HTR-8/SVneo (cell line): ENCODE results near the gene PTPRK.

Source experiments
- DNase-seq: peaks from one replicate; pipeline ENCODE4 v3.0.0; 2011; ENCODE audit warnings: low spot score, mixed read lengths; ENCODE audit not compliant: insufficient read length
- FAIRE-seq: peaks from 2 replicates; lab custom pipeline; 2011; peaks lifted over from hg19 to GRCh38; lab: Jason Lieb, UNC

The PTPRK gene

DNA sequence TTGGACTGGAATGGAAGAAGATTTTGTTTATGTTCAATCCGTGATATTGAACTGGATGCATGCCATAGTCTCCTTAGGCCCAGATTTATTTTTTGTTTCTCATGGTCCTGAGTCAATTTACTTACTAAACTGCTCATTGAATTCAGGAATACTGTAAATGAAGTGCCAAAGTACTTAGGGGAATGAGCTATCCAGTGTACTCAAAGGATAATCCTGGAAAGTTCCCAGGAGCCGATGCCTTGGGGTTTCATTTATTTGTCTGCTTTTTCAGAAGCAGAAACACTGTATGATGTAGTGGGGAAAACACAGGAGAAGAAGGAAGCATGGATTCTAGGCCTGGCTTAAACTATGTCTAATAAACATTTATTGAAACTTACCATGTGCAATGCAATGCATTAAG, 563.4 kb downstream of the PTPRK start:
- DNase-seq, result no peak
- FAIRE-seq, result no peak

DNA sequence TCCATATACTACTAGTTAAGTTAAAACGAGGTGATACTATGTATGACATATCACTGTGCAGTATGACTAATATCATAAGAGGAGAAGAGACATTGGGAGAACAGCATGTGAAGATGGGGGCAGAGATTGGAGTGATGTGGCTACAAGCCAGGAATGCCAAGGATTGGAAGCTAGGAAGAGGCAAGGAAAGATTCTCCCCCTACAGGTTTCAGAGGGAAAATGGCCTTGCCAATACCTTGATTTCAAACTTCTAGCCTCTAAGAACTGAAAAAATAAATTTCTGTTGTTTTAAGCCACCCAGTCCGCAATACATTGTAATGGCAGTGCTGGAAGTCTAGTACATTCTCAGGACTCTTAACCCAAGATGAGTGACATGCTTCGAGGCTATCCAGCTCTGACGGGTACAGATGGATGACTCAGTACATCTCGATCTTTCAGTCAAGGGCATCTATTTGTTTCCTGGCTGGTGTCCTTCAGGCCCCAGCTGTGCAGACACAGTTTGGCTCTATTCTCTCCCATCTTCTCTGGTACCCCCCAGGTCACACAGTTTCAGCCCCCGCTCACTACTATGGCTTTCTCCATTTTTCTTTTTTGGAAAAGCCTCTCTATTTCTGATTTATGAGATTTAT, 564.0 kb downstream of the PTPRK start:
- no peak for DNase-seq
- FAIRE-seq, result no peak

DNA sequence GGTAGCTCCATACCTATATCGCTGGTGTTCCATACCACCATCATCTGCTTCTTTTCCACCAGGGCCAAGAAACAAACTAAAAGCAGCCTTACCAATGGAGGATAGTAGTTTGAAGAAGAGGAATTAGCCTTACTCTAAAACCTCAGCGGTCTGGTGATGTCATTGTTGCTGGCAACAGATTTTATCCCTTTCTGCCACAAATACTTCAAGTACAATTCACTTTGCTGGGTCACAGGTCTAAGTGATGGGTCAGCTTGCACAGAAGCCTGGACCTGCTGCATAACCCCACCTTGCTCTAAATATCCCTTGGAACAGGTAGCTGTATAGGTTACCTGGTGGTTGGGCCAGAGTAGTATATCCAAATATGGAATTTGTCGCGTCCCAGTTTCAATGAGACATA, 566.3 kb downstream of the PTPRK start:
- DNase-seq, result no peak

DNA sequence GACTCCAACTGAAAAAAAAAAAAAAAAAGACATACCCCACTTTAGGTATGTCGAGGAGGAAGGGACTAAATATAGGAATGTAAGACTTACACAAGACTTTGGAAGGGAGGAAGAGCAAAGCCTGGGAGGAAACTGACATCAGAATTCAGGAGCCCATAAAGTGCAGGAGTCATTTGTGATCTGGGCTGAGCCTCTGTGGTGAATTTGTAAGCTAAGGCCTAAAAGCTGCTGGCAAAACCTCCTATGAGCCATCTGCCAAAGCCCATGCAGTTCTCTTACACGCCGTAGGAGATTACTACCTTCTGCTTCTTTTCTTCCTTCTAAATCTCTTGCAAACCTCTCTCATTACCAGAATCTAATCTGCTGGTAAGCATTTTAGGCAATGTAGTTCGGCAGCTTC, 567.6 kb downstream of the PTPRK start:
- DNase-seq (no peak), FAIRE-seq (no peak)

More for the DNA sequence above, 566.3 kb downstream of the PTPRK start:
- FAIRE-seq, result no peak

DNA sequence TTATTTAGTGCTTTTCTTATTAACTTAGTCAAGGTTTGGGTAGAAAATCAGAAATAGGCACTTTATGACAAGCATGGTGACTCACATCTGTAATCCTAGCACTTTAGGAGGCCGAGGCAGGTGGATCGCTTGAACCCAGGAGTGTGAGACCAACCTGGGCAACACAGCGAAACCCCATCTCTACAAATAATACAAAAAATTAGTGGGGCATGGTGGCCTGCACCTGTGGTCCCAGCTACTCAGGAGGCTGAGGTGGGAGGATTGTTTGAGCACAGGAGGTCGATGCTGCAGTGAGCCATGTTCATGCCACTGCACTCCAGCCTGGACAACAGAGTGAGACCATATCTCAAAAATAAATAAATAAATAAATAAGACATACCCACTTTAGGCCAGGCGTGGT, 568.2 kb downstream of the PTPRK start:
- DNase-seq, result no peak

DNA sequence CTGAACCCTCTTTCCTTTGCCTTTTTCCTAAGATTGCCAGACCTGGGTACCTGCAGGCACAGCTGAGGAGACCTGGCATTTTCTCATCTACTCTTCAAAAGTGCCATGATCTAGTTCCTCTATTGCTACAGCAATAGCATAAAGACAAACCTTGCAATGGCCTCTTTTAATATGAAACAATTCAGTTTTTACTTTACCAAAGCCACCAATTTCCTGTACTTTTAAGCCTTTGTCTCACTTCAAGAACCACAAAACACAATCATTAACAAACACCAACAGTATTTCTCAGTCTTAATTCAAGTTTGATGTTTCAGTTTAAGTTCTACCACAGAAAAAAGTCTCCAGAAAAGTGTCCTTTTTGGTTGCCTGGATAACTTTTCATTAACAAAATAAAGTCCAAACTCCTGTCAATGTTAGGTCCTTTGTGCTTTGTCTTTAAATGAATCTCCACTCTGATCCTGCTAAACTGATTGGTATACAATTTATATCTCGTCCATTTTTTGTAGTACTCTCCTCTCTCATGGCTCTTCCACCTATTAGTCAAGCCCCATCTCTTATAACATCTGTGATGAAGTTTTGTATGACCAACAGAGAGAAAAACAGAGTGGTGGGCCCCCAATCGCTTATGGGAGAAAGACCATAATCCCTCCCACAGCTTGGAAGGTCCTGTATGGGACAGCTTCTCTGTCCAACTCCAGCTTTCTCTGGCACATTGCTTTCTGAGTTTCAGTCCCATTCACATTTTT, 569.1 kb downstream of the PTPRK start:
- FAIRE-seq, result no peak

More for the DNA sequence above, 568.2 kb downstream of the PTPRK start:
- FAIRE-seq, result no peak

DNA sequence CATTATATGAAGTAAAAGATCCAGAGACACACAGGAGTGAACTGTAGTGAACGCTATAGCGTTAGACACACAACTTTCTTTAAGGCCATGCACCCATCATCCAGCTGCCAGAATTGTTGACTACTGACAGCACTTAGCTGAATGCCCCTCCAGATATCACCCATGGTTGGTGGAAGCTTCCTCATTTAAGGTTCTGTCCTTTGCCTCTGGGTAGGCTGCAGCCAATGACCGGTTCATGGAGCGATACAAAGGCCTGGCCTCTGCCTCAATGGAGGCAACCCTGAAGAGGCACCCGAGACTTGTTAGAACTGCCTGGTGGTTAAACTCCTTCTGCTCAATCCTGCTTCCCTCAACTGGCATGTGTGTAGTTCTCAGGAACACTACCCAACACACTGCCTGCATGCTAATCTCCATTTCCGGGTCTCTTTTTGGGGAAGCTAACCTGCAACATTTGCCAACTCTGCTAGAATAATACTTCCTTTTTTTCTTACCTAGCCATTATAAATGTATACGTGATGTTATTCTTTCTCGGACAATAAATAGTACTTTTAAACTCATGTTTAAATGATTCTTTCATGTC, 569.7 kb downstream of the PTPRK start:
- FAIRE-seq (no peak), DNase-seq (no peak)

More for the DNA sequence above, 569.1 kb downstream of the PTPRK start:
- no peak for DNase-seq

DNA sequence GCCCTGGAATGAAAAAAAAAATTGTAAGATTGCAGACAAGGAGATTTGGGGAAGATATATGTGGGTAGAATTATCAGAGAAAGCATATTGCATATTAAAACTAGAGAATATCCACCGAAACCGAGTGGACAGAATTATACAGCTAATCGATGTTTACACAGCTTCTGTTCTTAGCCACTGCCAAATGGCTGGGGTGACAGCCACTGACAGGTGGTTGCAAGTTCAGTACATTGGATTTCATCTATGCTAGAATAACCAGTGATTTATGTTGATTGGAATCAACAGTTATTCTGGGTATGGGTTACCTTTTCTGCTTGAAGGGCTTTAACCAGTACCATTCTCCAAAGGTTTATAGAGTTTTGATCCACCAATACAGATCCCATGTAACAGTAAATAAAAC, 571.1 kb downstream of the PTPRK start:
- FAIRE-seq (no peak), DNase-seq (no peak)

DNA sequence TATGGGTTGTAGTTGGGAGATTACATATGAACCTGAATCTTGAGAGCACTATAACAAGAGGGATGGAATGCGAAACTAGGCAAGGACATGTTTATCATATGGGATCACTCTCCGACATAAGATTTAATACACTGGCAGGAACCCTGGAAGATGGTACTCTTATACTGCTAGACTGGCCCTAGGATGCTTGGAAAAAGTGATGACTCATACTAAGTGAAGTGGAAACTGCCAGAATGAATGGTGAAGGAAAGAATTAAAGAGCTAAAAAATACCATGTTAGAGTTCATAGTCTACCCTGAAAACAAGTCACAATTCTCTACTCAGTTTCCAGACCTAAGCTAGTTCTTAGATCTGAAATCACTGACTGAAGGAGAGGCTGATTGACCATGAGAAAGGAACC, 574.0 kb downstream of the PTPRK start:
- FAIRE-seq, result no peak
- no peak for DNase-seq

DNA sequence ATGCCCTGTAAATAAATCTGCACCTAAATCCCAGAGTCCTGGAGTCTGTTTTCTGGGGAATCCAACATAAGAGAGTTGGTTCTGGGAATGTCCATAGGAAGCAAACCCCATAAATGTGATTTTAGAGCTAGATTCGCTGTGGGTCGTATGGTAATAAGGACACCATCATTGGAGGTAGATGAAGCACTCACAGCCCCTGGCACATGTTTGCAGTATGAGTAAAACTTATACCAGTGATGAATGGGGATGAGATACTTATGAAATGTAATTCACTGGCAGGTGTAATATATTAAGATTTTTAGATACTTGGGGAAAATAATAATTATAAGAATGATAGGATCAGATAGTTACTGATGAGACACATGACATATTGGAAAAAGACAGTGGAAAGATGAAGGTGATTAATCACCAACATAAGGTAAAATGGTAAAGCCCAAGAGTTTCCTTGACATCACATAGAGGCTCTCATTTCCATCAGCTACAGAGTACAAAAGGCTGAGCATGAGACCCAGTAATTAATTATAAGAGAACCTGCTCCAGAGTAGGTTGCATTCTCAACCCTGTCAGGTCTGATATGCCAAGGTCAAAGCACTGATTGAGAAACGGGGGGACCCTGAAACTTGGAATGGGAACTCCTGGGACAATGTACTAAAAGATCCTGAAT, 574.8 kb downstream of the PTPRK start:
- DNase-seq (no peak), FAIRE-seq (no peak)

DNA sequence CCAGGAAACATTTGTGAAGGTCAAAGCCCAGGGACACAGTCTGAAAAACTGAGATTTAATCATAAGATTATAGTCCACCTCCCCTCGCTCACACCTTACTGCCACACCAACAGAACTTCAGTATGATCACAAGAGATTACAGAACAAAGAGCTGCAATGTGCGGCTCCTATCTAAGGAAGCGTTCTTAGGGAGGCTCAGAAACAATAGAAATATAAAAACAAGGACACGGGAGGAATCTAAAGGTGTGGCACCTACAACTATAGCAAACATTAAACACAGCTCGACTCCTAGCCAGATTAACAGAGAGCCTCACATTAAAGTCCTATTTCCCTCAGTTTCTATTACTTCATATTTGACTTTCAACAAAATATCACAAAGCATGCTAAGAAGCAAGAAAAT, 579.2 kb downstream of the PTPRK start:
- DNase-seq (no peak), FAIRE-seq (no peak)

DNA sequence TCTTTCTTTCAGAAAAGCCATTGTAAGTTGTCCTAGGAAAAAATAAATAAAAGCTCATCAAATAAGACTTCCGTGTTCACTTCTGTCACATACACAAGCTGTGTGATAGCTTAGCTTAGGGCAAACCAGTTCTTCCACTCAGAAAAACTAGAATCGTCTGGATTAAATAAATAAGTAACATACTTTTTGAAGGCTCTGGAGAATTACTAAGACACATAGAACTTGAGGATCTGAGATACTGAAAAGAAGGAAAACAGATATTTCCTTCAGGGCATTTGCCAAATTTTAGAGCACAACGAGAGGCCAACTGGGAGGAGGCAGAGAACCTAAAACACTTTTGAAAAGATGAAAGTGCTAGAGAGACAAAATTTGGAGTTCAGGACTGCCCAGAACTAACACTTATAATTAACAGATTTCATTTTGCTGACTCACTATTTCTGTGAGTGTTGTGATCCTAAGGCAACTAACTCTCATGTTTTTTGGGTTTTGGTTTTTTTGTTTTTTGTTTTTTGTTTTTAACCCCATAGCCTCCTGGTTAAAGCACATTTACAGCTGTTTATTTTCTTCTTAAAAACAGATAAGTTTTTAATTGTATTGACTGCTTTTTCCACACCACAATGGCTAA, 580.8 kb downstream of the PTPRK start:
- FAIRE-seq, result no peak

DNA sequence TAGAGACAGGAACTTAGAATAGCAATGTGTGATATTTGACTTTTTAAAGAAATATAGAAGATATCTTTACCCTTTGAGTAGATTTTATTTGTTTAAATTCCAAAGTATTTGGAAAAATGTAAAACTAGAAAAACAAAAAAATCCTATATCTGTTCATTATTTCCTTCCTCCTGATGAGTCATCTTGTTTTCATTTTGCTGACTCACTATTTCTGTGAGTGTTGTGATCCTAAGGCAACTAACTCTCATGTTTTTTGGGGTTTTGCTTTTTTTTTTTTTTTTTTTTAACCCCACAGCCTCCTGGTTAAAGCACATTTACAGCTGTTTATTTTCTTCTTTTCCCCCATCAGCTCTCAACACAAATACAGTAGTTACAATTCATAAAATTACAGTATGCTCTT, 581.7 kb downstream of the PTPRK start:
- FAIRE-seq, result no peak
- DNase-seq, result no peak

More for the DNA sequence above, 580.8 kb downstream of the PTPRK start:
- DNase-seq, result no peak

DNA sequence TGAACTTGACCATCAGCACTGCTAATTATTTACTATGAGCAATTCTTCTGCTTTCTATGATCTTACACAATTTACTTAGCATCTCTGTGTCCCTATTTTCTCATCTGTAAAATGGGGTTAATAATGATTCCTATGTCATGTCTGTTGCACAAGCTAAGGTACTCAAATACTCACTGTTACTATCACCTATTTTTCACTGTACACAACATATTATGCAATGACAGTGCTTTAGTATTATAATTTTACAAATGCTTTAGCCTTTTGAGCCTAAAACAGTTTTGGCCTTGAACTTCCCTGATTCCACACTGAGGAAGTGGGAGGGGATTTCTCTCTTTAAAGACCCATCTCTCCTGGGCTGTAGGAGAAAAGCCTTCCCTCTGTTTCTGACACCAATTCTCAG, 582.7 kb downstream of the PTPRK start:
- FAIRE-seq, result no peak
- DNase-seq, result no peak

DNA sequence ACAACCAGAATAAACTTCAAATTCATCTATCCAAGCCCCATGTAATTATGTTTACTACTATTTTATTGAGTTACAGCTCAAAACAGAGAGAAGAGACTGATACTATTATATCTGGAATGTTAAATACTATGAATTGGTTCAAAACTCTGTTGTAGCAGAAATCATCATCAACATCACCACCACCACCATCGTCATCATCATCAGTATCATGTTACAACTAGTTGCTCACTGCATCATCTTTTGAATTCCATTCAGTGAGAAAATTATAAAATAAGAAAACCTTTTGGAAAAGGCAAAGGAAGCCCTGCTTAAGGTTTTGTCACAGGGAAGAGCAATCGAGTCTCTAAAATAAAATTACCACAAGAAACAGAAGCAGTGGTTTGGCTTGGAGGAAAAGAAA, 583.3 kb downstream of the PTPRK start:
- no peak for DNase-seq
- no peak for FAIRE-seq

DNA sequence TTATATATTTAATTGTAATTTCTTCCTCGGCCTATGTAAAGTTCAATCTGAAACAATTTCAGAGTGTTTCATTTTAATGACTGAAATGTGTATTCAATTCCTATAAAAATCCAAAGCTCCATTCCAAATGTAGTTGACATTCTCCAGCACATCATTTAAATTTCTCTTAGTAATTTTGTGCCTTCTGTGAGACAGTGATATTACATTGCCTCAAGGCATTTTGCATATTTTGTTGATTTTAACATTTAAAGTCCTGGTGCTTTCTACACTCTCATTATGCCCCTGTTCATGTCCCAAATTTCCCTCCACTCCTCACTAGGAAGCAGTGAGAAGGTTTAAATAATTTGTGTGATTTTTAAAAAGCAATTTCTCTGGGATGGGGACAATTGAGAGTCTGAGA, 585.4 kb downstream of the PTPRK start:
- FAIRE-seq (no peak), DNase-seq (no peak)

DNA sequence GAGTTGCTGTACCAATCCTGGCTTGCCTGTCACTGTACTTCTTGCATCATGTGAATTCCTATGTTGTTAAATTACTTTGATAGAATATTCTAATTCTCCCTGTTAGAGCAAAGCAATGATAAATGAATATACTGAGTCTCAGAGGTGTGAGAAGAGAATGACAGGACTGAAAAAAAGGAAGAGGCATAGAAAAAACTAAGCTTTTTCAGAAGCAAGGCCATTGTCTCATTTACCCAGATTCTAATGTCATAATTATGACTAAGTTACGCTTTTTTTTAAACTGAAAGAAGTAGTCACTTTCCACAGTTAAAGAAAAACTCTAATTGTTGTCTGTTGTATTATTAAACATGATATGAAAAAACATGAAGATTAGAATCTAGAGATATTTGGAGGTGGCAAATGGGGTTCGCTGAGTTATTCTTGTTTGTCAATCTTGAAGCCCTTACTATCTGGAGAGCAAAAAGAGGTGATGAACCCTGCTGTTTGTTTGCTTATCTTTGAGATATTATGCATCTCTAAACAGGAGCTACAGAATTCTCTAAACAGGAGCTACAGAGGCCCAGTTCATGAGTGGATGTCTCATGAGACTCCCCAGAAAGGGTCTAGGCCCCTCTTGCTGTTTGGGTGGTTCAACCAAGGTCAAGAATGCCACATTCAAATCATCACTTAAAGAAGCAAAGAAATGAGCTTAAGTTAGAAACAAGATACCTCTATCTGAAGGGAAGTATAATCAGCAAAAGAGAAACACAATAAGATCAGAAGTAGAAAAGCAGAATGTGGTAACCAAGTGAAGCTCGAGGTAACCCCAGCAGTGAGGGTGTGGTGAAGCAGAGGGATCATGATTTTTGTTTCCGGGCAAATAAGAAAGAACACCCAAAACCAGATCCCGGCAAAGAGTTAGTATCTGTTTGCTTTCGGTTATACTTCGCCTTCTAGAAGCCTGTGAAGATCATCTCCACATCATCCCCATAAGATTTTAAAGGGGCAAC, 586.3 kb downstream of the PTPRK start:
- DNase-seq, result no peak
- FAIRE-seq, result no peak

DNA sequence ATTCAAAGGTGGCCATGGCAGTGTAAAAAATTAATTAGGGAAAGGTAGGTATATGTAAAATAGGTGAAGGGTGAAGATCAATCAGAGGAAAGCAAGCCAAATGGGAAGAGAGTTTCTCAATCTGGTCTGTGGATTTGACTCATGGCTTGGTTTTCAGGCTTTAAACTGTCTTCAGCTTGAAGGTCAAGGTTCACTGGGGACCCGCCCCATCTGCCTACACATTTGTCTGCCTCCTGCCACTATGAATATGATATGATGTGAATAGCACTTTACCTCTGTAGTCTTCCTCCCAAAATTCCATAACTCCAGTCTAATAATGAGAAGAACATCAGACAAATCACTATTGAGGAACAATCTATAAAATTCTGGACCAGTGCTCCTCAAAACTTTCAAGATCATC, 587.3 kb downstream of the PTPRK start:
- FAIRE-seq, result no peak
- DNase-seq, result no peak

DNA sequence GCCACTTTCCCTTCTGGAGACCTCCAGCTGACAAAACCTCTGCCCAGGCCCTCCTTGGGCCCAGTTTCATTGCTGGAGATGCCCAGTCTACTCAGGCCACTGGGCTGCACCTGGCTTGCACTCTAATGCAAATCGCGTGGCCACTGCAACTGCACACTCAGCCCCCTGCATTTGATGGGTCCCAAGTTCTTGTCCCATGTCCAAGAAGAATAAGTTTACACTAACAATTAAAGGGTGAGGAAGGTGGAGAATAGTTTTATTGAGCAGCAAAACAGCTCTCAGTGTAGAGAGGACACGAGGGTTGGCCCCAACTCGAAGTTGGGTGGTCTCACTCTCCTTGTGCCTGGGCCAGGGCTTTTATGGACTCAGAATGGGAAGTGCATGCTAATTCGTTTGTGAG, 587.7 kb downstream of the PTPRK start:
- FAIRE-seq, result no peak
- no peak for DNase-seq
